Activated T-cell treated with anti-CD3 and anti-CD28 coated beads for 24 hours (primary cell): ENCODE data around the gene GLRA2.
"Not testable (repeated sequence)": the region's sequence is repeated elsewhere in the genome, so short reads cannot be mapped to it uniquely, and the experiment has no call there.

Experiments used
- DNase-seq: peaks from one replicate; pipeline ENCODE4 v3.0.0-alpha.2; 2020; ENCODE audit warnings: low read depth

The GLRA2 gene

DNA sequence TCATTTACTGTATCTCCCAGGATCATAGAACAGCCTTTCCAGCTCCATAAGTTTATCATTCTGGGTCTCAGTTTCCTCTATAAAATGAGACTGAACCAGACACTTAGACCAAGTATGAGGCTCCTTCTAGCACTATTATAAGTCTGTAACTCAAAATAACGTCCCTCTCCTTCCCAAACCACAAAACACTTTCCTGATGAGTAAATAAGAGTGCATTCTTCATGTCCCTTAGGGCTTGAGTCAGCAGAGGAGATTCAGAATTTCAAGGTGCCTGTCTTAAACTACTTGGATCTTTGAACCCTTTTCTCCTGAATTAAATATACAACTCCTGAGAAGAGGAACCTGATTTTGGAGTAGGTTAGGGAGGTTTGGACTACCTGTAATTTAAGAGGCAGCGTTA, 62.6 kb downstream of the GLRA2 start:
- DNase-seq, result no peak

DNA sequence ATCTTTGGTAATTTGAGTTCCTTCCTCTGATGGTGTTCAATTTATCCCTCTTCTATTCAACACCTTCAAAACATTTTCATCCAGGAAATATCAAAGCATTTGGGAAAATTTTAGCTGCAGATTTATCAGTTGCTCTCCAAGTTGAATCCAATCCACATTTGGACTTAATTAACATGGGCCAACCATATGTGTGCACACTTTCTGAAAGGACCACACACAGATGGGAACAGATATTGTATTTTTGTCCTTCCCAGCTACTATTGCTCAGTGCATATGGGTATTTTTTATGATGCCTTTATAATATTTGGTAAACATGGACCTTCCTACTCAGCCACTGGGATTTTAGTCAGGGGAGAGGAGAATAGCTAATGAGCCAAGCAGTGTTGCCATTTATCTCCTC, 65.2 kb downstream of the GLRA2 start:
- DNase-seq, result no peak

DNA sequence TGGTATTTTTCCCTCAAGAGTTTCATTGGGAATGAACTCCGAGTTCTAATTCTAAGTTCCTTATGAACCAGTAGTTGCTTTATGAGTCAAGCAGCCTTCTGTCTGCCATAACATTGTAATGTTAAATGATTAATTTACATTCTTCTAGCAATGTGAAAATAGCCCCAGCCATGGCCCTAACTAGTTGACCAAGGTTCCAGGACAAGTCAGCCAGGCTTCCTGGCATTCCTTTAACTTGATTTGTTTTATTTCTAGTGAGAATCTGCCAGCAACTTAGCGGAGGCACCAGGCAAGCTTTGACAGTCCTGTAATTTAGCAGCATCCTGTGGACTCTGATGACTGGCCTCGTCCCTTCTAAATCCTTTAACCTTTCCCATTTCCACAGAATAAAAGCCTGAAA, 69.0 kb downstream of the GLRA2 start:
- DNase-seq, result no peak

DNA sequence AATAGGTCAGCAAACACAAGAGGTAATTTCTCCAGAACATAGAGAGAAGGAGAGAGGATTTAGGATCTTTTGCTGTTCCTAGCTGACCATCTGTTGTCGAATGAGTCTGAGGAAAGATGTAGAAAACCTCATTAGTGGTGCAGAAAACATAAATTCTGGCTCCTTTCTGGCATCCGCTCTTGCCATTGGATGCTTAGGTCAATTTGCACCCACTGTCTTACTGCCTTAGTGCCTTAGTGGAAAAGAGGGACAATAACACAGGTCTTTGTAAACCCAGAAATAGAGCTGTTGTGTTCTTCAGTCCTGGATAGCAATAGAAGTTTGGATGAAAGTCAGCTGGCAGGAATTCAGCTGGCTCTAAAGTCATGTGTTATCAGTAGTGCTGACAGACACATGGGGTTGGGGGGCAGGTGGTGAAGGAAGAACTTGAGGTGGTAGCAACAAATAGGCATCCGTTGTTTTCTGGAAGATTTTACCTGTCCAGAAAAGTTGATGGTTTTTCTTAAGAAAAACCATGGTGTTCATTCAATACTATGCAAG, 78.2 kb downstream of the GLRA2 start:
- DNase-seq, result no peak

DNA sequence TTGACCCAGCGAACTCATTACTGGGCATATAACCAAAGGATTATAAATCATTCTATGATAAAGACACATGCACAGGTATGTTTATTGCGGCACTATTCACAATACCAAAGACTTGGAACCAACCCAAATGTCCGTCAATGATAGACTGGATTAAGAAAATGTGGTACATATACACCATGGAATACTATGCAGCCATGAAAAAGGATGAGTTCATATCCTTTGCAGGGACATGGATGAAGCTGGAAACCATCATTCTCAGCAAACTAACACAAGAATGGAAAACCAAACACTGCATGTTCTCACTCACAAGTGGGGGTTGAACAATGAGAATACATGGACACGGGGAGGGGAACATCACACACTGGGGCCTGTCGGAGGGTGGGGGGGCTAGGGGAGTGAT, 83.1 kb downstream of the GLRA2 start:
- not testable (repeated sequence) for DNase-seq

DNA sequence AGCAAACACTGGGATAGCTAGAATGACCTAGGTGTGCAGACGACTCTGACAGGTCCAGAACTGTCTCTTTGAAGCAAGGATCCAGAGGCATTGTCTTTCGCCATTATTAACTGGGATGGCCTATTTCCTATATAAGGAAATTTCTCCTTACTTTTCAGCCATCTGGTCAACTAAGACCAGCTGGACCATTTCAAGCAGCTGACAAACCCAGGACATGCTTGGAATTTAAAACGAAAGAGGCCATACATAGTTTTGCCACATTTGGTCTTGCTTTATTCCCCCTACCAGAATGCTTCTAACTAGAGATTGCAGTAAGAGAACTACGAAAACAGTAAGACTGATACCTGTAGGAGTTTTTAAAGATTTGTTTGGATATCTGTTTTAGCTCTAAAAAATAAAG, 87.0 kb downstream of the GLRA2 start:
- no peak for DNase-seq

DNA sequence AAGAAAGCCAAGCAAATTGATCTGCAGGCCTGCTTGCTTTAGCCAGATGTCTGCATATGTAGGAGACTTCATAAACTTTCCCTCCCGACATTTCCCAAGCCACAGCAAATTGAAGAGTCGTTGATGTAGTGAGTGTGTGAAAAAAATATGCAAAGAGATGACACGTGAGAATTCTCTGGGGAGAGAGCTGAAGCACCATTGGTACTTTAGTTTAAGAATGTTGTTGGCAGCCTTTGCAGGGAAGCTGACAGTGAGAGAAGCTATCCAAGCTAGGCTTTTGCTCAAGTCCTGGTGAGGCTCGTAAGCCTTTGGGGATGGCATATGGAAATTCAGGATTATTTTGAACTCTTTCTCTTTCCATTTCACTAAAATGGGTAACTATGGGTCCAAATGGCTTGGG, 87.5 kb downstream of the GLRA2 start:
- no peak for DNase-seq

DNA sequence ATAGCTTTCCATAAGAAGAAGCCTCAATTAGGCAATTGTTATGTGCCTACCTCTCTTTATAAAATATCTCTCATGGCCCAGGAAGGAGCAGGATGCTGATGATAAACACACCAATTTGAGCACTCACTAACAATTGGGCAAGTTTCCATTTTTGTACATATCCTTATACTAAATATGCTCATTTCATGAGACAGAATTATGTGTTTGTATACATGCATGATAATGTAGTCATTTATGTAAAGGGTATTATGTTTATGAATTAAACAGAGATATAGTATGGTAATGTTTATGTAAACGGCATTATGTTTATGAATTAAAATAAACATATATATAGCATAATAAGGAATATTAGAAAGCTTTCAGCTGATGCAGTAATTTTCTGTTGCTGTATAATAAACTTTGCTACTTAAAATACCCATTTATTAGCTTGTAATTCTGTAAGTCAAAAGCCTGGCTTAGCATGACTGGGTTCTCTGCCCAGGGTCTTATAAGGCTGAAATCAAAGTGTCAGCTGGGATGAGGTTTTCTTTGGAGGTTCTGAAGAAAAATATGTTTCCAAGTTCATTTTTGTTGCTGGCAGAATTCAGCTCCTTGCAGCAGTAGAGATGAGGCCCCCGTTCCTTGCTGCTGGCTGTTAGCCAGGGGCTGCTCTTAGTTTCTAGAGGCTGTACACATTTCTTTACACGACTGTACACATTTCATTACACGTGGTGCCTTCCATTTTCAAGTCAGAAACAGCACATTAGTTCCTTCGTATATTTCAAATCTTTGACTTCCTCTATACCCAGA, 89.0 kb downstream of the GLRA2 start:
- DNase-seq, result no peak

DNA sequence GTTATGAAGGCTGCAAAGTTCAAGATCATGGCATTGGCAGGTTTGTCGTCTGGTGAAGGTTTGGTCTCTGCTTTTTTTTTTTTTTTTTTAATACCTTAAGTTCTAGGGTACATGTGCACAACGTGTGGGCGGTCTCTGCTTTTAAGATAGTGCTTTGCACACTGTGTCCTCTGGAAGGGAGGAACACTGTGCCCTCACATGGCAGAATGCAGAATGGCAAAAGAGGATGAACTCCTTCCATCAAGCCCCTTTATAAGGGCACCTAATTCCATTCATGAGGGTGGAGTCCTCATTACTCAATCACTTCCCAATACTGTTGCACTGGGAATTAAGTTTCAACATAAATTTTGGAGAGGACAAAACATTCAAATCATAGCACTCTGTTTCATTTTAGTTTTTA, 101.4 kb downstream of the GLRA2 start:
- DNase-seq, result no peak

DNA sequence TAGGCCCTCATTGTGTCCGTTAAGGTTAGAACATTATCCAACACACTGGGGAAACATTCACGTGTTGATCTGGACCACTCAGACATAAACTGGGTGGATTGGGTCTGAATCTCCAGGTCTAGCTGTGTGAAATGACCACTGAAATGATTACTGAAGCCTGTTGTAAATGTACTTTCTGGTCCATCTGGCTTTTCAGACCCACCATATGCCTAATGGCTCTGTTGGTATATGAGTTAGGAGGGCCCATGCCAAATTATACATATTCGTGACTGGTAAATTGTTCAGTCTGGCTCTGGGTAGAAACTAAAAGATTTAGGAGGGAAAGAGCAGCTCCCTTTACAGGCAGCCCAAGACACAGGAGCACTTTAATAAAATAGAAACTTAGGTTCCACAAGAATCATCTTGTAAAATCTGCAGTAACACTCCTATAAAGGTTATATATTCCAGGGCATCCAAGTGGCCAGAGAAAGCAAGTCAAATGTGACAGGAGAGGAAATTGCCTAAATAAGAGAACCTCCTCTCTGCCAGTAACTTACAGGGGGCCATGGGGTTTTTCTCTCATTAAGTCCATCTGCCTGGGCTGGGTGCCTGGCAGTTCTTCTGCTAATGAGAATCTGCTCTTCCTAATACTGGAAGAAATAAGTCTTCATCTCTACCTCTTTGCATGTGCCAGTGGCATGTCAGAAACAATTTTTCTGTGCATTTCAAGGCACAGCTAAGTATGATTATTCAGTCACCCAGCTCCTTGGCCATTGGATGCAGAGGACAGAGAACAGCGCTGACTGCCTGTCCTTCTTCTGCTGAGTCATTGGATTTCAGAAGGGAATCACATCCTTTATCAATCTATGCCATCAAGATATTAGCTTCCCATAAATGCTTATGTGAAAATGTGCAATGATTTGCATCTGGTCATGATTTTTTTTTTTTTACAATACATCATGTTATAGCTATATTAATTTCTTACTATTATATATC, 112.6 kb downstream of the GLRA2 start:
- no peak for DNase-seq

DNA sequence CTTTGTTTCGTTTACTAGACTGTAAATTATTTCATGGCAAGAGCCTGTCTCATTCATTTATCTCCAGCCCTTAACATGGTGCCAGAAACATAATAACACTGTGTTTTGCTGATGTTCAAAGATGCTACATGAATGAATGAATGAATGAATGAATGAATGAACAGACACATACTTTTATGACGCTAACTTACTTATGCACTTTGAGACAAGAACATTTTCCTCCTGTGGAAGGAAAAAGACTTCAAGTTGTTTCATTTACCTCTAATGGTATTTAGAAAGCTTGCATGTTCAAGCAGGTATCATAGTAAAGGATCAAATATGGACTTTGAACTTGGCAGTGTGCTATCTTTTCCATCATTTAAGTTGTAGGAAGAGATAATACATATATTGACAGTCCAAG, 131.6 kb downstream of the GLRA2 start:
- DNase-seq, result no peak

DNA sequence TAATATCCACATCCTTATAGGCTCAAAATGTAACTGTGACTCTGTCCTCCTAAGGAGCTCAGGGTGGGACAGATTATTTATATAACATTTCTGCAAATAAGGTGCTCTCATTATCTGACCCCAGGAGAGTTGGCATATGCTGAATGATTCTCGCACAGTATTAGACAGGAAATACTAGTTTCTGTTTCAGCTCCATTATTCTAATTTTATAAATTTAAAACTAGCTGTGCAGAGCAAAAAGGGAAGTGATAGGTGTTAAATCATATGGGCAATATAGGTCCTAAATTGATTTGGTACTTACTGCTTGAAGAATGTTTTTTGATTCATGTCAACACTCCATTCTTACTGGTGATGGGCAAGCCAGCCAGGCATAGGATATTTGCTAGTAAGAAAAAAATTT, 141.5 kb downstream of the GLRA2 start:
- DNase-seq, result no peak

DNA sequence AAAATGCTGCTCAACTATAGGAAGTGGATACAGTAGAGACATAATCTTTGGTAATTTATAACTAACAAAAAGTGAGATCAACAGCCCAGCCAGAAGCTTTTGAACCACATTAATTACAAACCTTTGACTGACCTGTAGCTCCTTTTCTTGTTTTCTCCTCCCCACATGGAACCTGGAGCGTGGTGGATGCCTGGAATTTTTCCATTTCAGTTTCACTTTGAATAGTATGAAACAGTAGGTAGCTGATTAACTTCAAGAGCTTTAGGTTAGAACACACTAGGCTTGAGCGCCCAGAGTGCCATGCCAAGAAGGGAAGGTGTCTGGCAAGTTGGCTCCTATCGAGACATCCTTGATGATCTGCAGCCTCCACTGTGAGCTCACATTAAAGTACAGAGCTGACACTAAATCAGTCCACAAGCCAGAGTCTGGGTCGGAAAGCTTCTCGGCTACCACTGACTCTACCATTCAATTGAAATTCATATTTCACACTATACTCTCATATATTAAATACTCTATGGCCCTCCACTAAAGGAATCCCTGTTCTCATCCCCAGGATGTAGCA, 143.4 kb downstream of the GLRA2 start:
- DNase-seq, result no peak

DNA sequence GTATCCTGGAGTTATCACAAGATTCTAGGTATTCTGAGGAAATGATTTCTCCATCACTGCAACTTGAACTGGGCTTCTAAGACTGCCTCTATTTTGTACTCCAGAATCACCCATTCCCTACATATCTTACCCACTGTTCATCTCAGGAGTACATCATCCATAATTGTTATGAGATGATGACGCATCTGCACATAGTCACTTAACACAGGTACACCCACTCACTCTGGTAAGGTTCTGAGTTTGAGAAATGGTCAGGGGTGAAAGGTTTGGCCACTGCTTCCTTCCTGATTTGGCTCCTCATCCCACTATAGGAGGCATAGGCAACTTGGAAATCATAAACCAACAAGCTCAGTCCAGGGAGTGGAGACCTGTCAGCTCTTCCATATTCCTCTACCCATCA, 143.9 kb downstream of the GLRA2 start:
- no peak for DNase-seq

DNA sequence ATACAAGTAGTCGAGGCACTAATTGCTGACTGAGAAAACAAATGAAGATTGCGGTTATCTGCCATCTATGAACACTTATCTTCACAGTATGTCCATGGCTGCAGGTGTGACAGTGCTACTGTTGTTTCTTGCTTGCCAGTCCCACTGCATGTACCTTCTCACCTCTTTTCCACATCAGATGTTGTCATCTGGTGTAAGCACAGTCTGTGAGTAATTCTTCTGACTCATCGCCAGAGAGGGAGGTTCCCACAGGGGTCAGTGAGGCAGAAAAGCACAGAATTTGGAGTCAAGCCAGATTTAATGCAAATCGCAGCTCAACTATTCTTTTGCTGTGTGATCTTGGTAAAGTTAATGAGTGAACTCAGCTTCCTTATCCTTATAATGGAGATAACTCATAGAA, 144.4 kb downstream of the GLRA2 start:
- no peak for DNase-seq

DNA sequence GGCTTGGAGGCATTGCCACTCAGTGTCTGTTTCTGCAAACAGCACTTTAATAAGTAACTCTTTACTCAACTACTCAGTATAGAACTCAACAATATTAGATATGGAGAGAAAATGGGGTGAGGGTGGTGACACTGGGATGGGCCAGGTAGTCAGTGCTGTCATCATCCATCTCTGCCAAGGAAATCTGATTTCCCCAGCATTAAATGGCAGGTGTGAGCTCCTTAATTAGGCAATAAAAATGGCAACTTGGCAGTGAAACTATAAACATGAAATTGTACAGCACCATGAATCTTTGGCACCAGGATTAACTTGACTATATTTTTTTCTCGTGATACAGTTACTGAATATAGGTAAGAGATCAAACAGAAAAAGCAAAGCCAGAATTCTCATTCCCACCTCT, 146.2 kb downstream of the GLRA2 start:
- DNase-seq, result no peak

DNA sequence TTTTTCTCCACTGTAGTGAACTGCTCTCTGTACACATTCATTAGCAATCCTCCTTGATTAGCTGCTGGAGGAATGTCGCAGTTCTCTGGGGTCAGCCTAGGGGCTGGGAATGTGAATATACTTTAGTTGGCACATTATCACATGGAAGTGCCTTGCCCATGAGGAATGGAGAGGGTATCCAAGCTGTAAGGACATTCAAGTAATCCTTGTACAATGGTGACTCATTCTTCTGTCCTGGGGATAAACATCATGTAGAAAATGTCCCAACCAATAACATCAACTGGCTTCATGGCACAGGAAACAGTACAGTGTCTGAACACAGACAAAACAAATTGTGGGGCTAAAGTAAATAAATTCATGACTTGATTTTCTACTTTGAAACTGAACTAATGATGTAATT, 147.1 kb downstream of the GLRA2 start:
- DNase-seq, result no peak

DNA sequence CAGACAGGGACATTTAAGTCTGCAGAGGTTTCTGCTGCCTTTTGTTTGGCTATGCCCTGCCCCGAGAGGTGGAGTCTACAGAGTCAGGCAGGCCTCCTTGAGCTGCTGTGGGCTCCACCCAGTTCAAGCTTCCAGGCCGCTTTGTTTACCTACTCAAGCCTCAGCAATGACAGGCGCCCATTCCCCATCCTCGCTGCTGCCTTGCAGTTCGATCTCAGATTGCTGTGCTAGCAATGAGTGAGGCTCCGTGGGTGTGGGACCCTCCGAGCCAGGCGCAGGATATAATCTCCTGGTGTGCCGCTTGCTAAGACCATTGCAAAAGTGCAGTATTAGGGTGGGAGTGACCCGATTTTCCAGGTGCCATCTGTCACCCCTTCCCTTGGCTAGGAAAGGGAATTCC, 159.0 kb downstream of the GLRA2 start:
- DNase-seq, result not testable (repeated sequence)

DNA sequence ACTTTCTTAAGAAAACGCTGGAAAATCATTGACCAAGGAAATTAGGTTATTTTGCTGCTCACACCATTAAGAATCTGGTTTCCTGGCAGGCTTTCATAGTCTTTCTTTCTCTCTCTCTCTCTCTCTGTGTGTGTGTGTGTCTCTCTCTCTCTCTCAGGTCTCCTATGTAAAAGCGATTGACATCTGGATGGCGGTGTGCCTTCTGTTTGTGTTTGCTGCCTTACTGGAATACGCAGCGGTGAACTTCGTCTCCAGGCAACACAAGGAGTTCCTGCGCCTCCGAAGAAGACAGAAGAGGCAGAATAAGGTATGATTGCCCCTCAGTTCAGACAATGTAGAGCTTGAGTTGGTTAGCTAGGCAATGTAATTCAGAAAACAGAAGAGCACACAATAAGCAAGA, 161.2 kb downstream of the GLRA2 start:
- DNase-seq, result no peak

DNA sequence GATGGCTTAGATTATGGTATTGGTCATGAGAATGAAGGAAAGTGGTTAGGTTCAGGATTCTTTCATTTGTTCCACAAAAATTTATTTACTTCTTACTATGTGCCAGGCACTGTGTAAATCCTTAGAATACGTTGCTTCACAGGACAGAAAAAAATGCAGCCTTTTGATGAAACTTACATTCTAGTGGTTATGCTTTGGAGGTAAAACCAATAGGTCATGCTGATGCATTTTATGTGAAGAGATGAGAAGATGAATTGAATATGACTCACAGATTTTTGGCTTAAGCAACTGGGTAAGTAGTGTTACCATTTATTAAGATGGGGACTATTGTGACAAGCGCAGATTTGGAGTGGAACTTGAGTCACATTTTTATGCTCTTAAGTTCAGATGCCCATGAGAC, 165.3 kb downstream of the GLRA2 start:
- DNase-seq, result no peak

DNA sequence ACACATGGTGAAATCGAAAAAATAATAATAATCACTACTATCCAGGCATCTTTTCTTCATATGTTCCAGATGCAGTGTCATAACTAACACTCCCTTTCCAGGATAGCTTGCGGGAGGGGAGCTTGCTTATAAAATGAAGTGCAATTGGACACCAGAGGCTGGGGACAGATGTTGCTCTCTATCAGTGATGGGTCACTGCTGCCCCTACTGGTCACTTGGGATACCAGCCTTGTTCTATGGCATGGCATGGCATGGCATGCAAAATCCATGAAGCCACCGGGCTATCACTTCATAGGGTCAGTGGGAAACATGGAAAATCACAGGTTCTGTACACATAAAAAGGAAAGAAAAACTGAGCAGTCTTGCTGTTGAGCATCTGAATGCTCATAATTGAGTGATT, 168.1 kb downstream of the GLRA2 start:
- peak; percentile 1 for DNase-seq

DNA sequence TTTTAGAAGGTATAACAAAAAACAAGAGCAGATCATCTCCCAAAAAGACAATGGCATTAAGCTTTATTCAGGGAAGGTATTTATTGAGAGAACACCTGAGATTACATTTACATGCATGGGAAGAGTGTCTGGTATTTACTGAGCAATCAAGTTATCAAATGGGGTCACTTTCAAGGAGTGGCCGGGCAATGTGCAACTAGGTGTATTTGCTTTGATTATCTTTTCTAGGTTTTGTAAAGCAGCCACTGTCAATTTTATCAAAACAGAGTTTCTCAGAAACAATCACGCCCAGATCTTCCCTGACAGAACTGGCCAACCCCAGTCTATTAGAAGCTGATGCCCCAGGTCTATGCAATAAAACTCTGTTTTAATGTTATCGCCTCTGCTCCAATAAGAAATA, 169.5 kb downstream of the GLRA2 start:
- DNase-seq, result no peak

DNA sequence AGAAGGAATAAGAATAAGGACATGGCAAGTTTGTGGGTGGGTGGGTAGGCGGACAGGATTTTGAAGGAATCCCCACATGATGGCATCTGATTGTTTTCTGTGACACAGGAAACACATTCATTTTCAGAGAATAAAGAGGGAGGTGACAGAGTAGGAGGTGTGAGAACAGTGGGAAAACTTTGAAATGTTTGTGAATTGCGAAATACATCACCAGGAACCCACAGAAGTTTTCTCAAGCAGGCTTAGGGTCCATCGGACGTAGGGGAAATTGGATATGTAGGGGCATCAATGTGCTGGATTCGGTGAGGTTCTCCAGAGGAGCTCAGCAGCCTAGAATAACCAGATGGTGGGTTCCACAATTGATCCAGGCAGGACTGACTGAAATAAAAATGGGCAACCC, 171.6 kb downstream of the GLRA2 start:
- no peak for DNase-seq
